ENCODE data around the gene MON1B. TPM values are rescaled to one million over a fixed set of nuclear protein-coding genes. Genes with fewer than 3 reads are reported as not detected.

Gene MON1B
- total RNA-seq, 1 experiment from 2014 or later = 48.0 TPM

GRCh38 chr16:77143364-77143763 is 47.6 kb upstream of the MON1B start:
- H3K27ac Mint-ChIP-seq = no peak overlapping the region
- Histone ChIP-seq H3K23ac (ENCODE audit: insufficient read length, low read depth, low read length) (no peak overlapping the region), H2BK12ac (ENCODE audit: insufficient read length, low read depth, low read length) (no peak overlapping the region), H4K8ac (replicated peaks; ENCODE audit: insufficient read length, low read depth, low read length) (no peak overlapping the region), H4K5ac (ENCODE audit: insufficient read length, low read depth, low read length) (no peak overlapping the region), H2AFZ (ENCODE audit: low read length) (no peak overlapping the region), H3K56ac (ENCODE audit: insufficient read length, low read depth, low read length) (no peak overlapping the region), H3K9ac (ENCODE audit: extremely low read depth, insufficient read length, low read length) (no peak overlapping the region), H2BK20ac (ENCODE audit: low read depth, low read length, poor library complexity, severe bottlenecking) (no peak overlapping the region), H3K23me2 (ENCODE audit: insufficient read length, low read depth, low read length, poor library complexity, severe bottlenecking) (no peaks in the 10 kb centered on the region), H3K4ac (ENCODE audit: low read depth, low read length) (no peak overlapping the region), H2BK5ac (ENCODE audit: insufficient read length, low read length) (no peak overlapping the region), H3K79me1 (ENCODE audit: insufficient read depth, low read depth, low read length, poor library complexity, severe bottlenecking) (no peaks in the 10 kb centered on the region), H3K18ac (ENCODE audit: insufficient read length, low read depth, low read length) (no peak overlapping the region), H3K9me3 (ENCODE audit: control insufficient read depth, low read depth, low read length) (no peaks in the 10 kb centered on the region), H4K91ac (ENCODE audit: insufficient read length, low read depth, low read length) (no peak overlapping the region), H3T11ph (ENCODE audit: low read length) (no peak overlapping the region), H3K4me1 (ENCODE audit: insufficient read depth, low read length) (no peaks in the 10 kb centered on the region), H2BK15ac (ENCODE audit: low read depth, low read length) (no peak overlapping the region), H3K4me2 (ENCODE audit: insufficient read depth, insufficient read length, low read length) (no peak overlapping the region), H3K14ac (ENCODE audit: insufficient read depth, low read length) (no peak overlapping the region), H3K27me3 (ENCODE audit: insufficient read depth, low read length) (no peaks in the 10 kb centered on the region), H2AK5ac (ENCODE audit: insufficient read length, low read length) (no peak overlapping the region), H3K27ac (ENCODE audit: insufficient read length, low read depth, low read length) (no peak overlapping the region), H3K79me2 (ENCODE audit: insufficient read depth, low read length) (no peaks in the 10 kb centered on the region), H4K20me1 (ENCODE audit: control insufficient read depth, insufficient read depth, insufficient read length) (no peaks in the 10 kb centered on the region), H2BK120ac (ENCODE audit: low read depth, low read length, poor library complexity, severe bottlenecking) (no peak overlapping the region)
- peaks cover 7 to 10% of the 10 kb centered on the region in 2 experiments for H3K9me3 Mint-ChIP-seq
- no peaks in the 10 kb centered on the region for H3K4me1 Mint-ChIP-seq
- H3K4me3 Mint-ChIP-seq = no peak overlapping the region
- no peak for TF ChIP-seq CTCF (conservative IDR thresholded peaks at IDR 0.05)
- H3K36me3 Mint-ChIP-seq (ENCODE audit: insufficient read depth in 1 of 3, low read depth in 3 of 3) = peaks cover 6% of the 10 kb centered on the region in 3 experiments; a peak in 5 of 7 replicates
- no peak for DNase-seq
- H3K27me3 Mint-ChIP-seq (ENCODE audit: low read depth) = no peaks in the 10 kb centered on the region

All from H9 (cell line).